Measurements from ENCODE around the gene YBX1.
A peak's percentile ranks its signal among the peaks of the same experiment; 100 is the strongest.

YBX1 gene

GRCh38 chr1:42681741-42682483 lies at the start of gene YBX1:
Gene YBX1, plus strand, starts transcription at chr1:42682418. Its CDS starts 148 bp downstream, at chr1:42682566.
- peak within 1 kb of the TSS; percentile 67 for H3K4me3 ChIP-seq (replicated peaks; ENCODE audit: low read depth, low read length)
- no peak for TF ChIP-seq CTCF (IDR thresholded peaks at IDR 0.05; ENCODE audit: low read length, missing control alignments)
- peak; percentile 99 for DNase-seq (ENCODE audit: low read depth)

GRCh38 chr1:42639116-42639515 lies 43.1 kb upstream of the YBX1 start:
- DNase-seq (ENCODE audit: low read depth): no peak
- no peak for TF ChIP-seq CTCF (IDR thresholded peaks at IDR 0.05; ENCODE audit: low read length, missing control alignments)

GRCh38 chr1:42646056-42646455 lies 36.2 kb upstream of the YBX1 start:
- no peak for TF ChIP-seq CTCF (IDR thresholded peaks at IDR 0.05; ENCODE audit: low read length, missing control alignments)
- peak; percentile 38 for DNase-seq (ENCODE audit: low read depth)
- no peak overlapping the region for H3K4me3 ChIP-seq (replicated peaks; ENCODE audit: low read depth, low read length)

More at GRCh38 chr1:42639116-42639515, 43.1 kb upstream of the YBX1 start:
- H3K4me3 ChIP-seq (replicated peaks; ENCODE audit: low read depth, low read length): no peak overlapping the region

GRCh38 chr1:42657201-42657600 lies 25.0 kb upstream of the YBX1 start:
- TF ChIP-seq CTCF (IDR thresholded peaks at IDR 0.05; ENCODE audit: low read length, missing control alignments): no peak
- no peak for DNase-seq (ENCODE audit: low read depth)
- H3K4me3 ChIP-seq (replicated peaks; ENCODE audit: low read depth, low read length): no peak overlapping the region

- TF ChIP-seq CTCF (IDR thresholded peaks at IDR 0.05; ENCODE audit: low read length, missing control alignments): peak; percentile 26
- peak within 1 kb of the TSS; percentile 93 for H3K4me3 ChIP-seq (replicated peaks; ENCODE audit: low read depth, low read length)
- DNase-seq (ENCODE audit: low read depth): peak; percentile 92
Measured at GRCh38 chr1:42657981-42658876, 24.0 kb upstream of the YBX1 start, which contains the start of gene PPIH. Gene PPIH, plus strand, starts transcription at chr1:42658423. Its CDS starts 24 bp downstream, at chr1:42658447.

- TF ChIP-seq CTCF (IDR thresholded peaks at IDR 0.05; ENCODE audit: low read length, missing control alignments): no peak
- peak; percentile 21 for DNase-seq (ENCODE audit: low read depth)
- peak overlapping the region; percentile 93 for H3K4me3 ChIP-seq (replicated peaks; ENCODE audit: low read depth, low read length)
Measured at GRCh38 chr1:42658877-42659337, 23.3 kb upstream of the YBX1 start.
